PC-9 (cell line): ENCODE measurements around the gene ACAP2. TPM values are rescaled to one million over a fixed set of nuclear protein-coding genes. Genes with fewer than 3 reads are reported as not detected.

Source experiments
- BruUV-seq: library from RNA; stranded (reverse); fragments of 400-500 nt; replicated peaks from 2 replicates; lab custom pipeline; 2021; lab: Mats Ljungman, UMichigan
- CTCF ChIA-PET: fragments of 300-600 bp; sonication (Branson Sonifier 250); formaldehyde crosslinking; loops from one replicate; lab custom pipeline; 2022; ENCODE audit warnings: antibody characterized with exemption; lab: Charles Lee
- POLR2A ChIA-PET: fragments of 300-600 bp; sonication (Branson Sonifier 250); formaldehyde crosslinking; loops from one replicate; lab custom pipeline; 2022; ENCODE audit warnings: antibody characterized with exemption; ENCODE audit not compliant: unreplicated experiment; lab: Charles Lee
- DNase-seq, 2 experiments: peaks; one replicate each; pipeline versions ENCODE4 v3.0.0 to v3.0.0-alpha.2; 2015 to 2022; ENCODE audit warnings: mixed read lengths in 1 of 2
- H2AFZ ChIP-seq: fragments of 200-600 bp; sonication (generic); 2 replicates; pipeline ENCODE4 v1.8.1; 2017; ENCODE audit warnings: antibody characterized with exemption
- H3F3A ChIP-seq: fragments of 200-600 bp; sonication (generic); 2 replicates; pipeline ENCODE4 v1.8.1; 2017; ENCODE audit warnings: antibody characterized with exemption, mild to moderate bottlenecking, low read depth; ENCODE audit not compliant: insufficient read depth
- H3K27ac ChIP-seq: fragments of 200-600 bp; sonication (generic); 2 replicates; pipeline ENCODE4 v1.6.1; 2016; ENCODE audit warnings: mixed run types
- H3K27me3 ChIP-seq: fragments of 200-600 bp; sonication (generic); 2 replicates; pipeline ENCODE4 v1.6.1; 2016; ENCODE audit warnings: low read depth, mixed run types; ENCODE audit not compliant: insufficient read depth
- H3K36me3 ChIP-seq: fragments of 200-600 bp; sonication (generic); 2 replicates; pipeline ENCODE4 v1.6.1; 2016; ENCODE audit warnings: low read depth, mixed run types
- H3K4me1 ChIP-seq: fragments of 200-600 bp; sonication (generic); replicated peaks from 2 replicates; pipeline ENCODE4 v1.6.1; 2016; ENCODE audit warnings: mixed run types; ENCODE audit not compliant: insufficient read depth
- H3K4me2 ChIP-seq: fragments of 200-600 bp; sonication (generic); 2 replicates; pipeline ENCODE4 v1.6.1; 2017; ENCODE audit warnings: mixed run types
- H3K4me3 ChIP-seq: fragments of 200-600 bp; sonication (generic); 2 replicates; pipeline ENCODE4 v1.6.1; 2016; ENCODE audit warnings: mixed run types
- H3K79me2 ChIP-seq: fragments of 200-600 bp; sonication (generic); 2 replicates; pipeline ENCODE4 v1.6.1; 2017; ENCODE audit warnings: low read depth, mixed run types
- H3K9me2 ChIP-seq: fragments of 200-600 bp; sonication (generic); 2 replicates; pipeline ENCODE4 v1.8.1; 2017; ENCODE audit warnings: mild to moderate bottlenecking; ENCODE audit not compliant: insufficient read depth
- H3K9me3 ChIP-seq: fragments of 200-600 bp; sonication (generic); 2 replicates; pipeline ENCODE4 v1.8.1; 2016; ENCODE audit warnings: low read depth; ENCODE audit not compliant: insufficient read depth
- H4K20me1 ChIP-seq: fragments of 200-600 bp; sonication (generic); 2 replicates; pipeline ENCODE4 v1.8.1; 2017; ENCODE audit not compliant: insufficient read depth
- EZH2 ChIP-seq: fragments of 200-600 bp; sonication (generic); IDR thresholded peaks from 2 replicates; pipeline ENCODE4 v1.8.0; 2017; ENCODE audit warnings: antibody characterized with exemption, low read depth
- intact Hi-C: fragments of 100-400 bp; cut with micrococcal nuclease; formaldehyde crosslinking; loops from one replicate; pipeline ENCODE4 v1.10.0; 2022; ENCODE audit not compliant: unreplicated experiment
- total RNA-seq: library from RNA; stranded (reverse); gene quantifications from 2 replicates; pipeline ENCODE4 v1.2.3, GENCODE V29; 2021
- TF ChIP-seq, protein P1 (sequence below): fragments of 200-600 bp; sonication (generic); conservative IDR thresholded peaks from 2 replicates; pipeline ENCODE4 v1.6.1; 2017; ENCODE audit warnings: mixed run types, antibody characterized with exemption, mild to moderate bottlenecking, moderate library complexity

Gene ACAP2
- total RNA-seq, 1 experiment from 2014 or later, result 67.9 TPM

DNA sequence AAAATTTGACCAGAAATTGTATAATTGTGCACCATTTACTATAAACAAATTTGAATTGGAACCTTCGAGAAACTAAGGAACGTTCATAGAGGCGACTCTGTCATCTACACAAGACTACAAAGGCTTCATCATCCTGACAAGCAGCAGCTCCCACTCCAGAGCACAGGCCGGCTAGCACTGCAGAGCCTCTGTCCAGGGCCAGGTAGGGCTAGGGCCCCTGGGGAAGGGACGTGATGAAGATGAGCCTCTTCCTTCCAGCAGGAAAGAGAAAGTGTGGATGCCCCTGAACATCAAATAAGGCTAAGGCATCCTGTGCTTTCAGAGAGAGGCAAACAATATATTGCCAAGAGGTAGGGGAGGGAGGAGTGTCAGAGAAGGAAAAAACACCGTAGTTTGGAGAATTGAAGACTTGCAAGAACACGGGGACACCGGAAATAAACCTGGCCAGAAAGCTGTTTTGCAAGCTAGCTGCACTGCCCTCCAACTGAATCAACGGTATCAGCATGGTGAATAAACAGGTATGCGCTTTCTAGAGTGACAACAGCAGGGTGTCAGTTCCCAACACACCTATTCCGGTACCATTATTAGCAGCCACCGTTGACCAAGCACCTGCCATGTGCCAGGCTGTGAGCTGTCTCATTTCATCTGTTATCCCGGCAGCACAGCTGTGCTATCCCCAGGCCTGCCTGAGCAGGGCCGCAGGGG lies 184.2 kb downstream of the ACAP2 start:
- Histone ChIP-seq H3K4me1 (peaks cover 13% of the 10 kb centered on the region), H3K9me2 (no peaks in the 10 kb centered on the region), H3K27ac (peak overlapping the region; percentile 74; the same call in 1 of the 2 replicates), H3F3A (peaks cover 5% of the 10 kb centered on the region; the same call in 1 of the 2 replicates), H3K4me3 (peak overlapping the region; percentile 70; the same call in 1 of the 2 replicates), H2AFZ (peak overlapping the region; percentile 86; the same call in 1 of the 2 replicates), H3K9me3 (no peaks in the 10 kb centered on the region), H3K4me2 (peak overlapping the region; percentile 86), H3K27me3 (no peaks in the 10 kb centered on the region), H3K36me3 (no peaks in the 10 kb centered on the region), H3K79me2 (0 out of 2 replicates have a peak, but pooled peaks cover 12% of the 10 kb centered on the region), H4K20me1 (no peaks in the 10 kb centered on the region)
- no TSS peak for BruUV-seq
- CTCF ChIA-PET, result interaction anchor here (0.5 to 1.4 kb wide), 2 partner anchors 28 to 139 kb away, joined by 3 to 5 read pairs; no protein-coding TSS in a partner anchor
- intact Hi-C loops, result loop anchor here (1.0 to 10.0 kb wide), 2 partner anchors 104 to 225 kb away; no protein-coding TSS in a partner anchor
- DNase-seq, result no peak
- TF ChIP-seq, protein P1, sequence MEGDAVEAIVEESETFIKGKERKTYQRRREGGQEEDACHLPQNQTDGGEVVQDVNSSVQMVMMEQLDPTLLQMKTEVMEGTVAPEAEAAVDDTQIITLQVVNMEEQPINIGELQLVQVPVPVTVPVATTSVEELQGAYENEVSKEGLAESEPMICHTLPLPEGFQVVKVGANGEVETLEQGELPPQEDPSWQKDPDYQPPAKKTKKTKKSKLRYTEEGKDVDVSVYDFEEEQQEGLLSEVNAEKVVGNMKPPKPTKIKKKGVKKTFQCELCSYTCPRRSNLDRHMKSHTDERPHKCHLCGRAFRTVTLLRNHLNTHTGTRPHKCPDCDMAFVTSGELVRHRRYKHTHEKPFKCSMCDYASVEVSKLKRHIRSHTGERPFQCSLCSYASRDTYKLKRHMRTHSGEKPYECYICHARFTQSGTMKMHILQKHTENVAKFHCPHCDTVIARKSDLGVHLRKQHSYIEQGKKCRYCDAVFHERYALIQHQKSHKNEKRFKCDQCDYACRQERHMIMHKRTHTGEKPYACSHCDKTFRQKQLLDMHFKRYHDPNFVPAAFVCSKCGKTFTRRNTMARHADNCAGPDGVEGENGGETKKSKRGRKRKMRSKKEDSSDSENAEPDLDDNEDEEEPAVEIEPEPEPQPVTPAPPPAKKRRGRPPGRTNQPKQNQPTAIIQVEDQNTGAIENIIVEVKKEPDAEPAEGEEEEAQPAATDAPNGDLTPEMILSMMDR, result no peak
- TF ChIP-seq EZH2, result no peak
- POLR2A ChIA-PET, result no interaction called here

DNA sequence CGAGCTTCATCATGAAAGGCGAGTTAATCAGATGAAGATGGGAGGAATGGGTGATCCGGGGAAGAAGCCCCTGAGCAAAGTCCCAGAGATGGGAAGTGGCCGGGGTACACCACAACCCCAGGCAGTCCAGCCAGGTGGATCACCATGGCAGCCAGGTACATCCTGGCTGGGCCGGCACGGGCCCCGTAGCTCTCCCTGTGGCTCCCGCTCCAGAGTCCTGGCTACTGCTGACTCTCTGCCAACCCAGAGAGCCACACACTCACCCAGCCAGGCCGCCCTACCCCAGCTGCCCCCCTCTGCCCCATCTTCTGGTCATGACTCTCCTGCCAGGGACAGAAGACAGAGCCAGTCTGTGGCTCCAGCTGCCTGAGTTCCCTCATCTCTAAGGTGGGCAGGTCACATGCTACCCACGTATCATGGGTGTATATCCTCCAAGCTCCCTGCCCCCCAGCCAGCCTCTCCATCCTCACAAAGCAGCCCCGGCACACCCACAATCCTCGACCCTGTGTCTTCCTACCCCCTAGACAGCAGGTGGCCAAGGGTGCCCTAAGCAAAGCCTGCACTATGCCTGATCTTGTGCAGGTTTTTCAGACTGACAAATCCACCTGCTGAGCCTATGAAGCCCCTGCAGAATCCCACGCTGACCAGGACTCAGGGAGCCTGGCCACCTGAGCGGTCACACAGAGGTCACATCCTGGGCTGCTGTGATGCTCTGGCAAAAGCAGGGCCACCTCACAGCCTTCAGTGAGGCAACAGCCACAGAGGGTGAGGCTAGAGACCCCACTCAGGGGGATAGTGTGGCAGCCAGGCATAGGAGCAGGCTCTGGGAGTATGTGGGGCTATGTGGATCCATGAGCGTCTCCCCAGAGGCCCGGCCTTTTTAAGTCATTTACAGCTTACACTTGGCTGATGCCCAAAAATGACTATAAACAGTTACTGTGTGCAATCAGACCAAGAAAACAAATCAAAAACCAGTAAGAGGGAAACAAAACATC lies 185.1 kb downstream of the ACAP2 start:
- peaks cover 5% of the 10 kb centered on the region; the same call in 1 of the 2 replicates for H3F3A ChIP-seq
- POLR2A ChIA-PET, result interaction anchor here (0.5 kb wide), 1 partner anchor 1610 kb away, joined by 3 read pairs; the partner anchor contains the start of gene SENP5
- no peaks in the 10 kb centered on the region for H3K9me2 ChIP-seq
- CTCF ChIA-PET, result interaction anchor here (0.5 to 0.8 kb wide), 2 partner anchors 27 to 575 kb away, joined by 3 to 4 read pairs; no protein-coding TSS in a partner anchor
- no peaks in the 10 kb centered on the region for H3K36me3 ChIP-seq
- H3K4me1 ChIP-seq, result peaks cover 13% of the 10 kb centered on the region
- H3K27me3 ChIP-seq, result no peaks in the 10 kb centered on the region
- TF ChIP-seq, protein P1, result no peak
- TF ChIP-seq EZH2, result no peak
- H3K79me2 ChIP-seq, result 0 out of 2 replicates have a peak, but pooled peaks cover 12% of the 10 kb centered on the region
- no peak overlapping the region for H3K4me2 ChIP-seq
- intact Hi-C loops, result loop anchor here (10.0 kb wide), 1 partner anchor 103 kb away; no protein-coding TSS in a partner anchor
- no peak overlapping the region for H2AFZ ChIP-seq
- H4K20me1 ChIP-seq, result no peaks in the 10 kb centered on the region
- no peak overlapping the region for H3K4me3 ChIP-seq
- DNase-seq, result no peak
- no peak overlapping the region for H3K27ac ChIP-seq
- BruUV-seq, result no TSS peak
- no peaks in the 10 kb centered on the region for H3K9me3 ChIP-seq
